PFSK-1 (cell line): Measurements from ENCODE around the gene TRIP10. TPM values are rescaled to one million over a fixed set of nuclear protein-coding genes. Genes with fewer than 3 reads are reported as not detected.

ENCODE experiments used
- FOXP2 ChIP-seq: optimal IDR thresholded peaks from 2 replicates; pipeline ENCODE3; 2011; ENCODE audit warnings: borderline replicate concordance, control low read depth, inconsistent platforms; ENCODE audit not compliant: insufficient read depth; ENCODE audit errors: extremely low read length, extremely low read depth
- POLR2AphosphoS5 ChIP-seq: IDR thresholded peaks from 2 replicates; pipeline ENCODE4 v1.6.1; 2012; ENCODE audit warnings: low read depth, mild to moderate bottlenecking, control low read depth, low read length, moderate library complexity
- REST ChIP-seq, 2 experiments: IDR thresholded peaks; 2 replicates each; pipeline versions ENCODE4 v1.6.1 to v1.8.0; 2011 to 2012; ENCODE audit warnings: low read depth in 2 of 2, low read length in 2 of 2, control low read depth in 1 of 2, inconsistent platforms in 1 of 2, mild to moderate bottlenecking in 1 of 2, moderate library complexity in 1 of 2; ENCODE audit not compliant: insufficient read depth in 1 of 2
- SIN3A ChIP-seq: IDR thresholded peaks from 2 replicates; pipeline ENCODE4 v1.6.1; 2012; ENCODE audit warnings: mild to moderate bottlenecking, low read length, moderate library complexity, borderline replicate concordance; ENCODE audit not compliant: insufficient read depth
- TAF1 ChIP-seq: IDR thresholded peaks from 2 replicates; pipeline ENCODE4 v1.6.1; 2012; ENCODE audit warnings: low read length, control low read depth, borderline replicate concordance; ENCODE audit not compliant: insufficient read depth
- polyA plus RNA-seq: library from polyadenylated mRNA; unstranded; fragments of >200 nt; gene quantifications from one replicate; pipeline ENCODE4 v1.2.1, GENCODE V29; 2012; ENCODE audit warnings: low read depth, missing spikeins; ENCODE audit not compliant: insufficient read length

Gene TRIP10, protein sequence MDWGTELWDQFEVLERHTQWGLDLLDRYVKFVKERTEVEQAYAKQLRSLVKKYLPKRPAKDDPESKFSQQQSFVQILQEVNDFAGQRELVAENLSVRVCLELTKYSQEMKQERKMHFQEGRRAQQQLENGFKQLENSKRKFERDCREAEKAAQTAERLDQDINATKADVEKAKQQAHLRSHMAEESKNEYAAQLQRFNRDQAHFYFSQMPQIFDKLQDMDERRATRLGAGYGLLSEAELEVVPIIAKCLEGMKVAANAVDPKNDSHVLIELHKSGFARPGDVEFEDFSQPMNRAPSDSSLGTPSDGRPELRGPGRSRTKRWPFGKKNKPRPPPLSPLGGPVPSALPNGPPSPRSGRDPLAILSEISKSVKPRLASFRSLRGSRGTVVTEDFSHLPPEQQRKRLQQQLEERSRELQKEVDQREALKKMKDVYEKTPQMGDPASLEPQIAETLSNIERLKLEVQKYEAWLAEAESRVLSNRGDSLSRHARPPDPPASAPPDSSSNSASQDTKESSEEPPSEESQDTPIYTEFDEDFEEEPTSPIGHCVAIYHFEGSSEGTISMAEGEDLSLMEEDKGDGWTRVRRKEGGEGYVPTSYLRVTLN
- 50.7 TPM for polyA plus RNA-seq

GRCh38 chr19:6739390-6739882, at the start of gene TRIP10:
Gene TRIP10, plus strand, starts transcription at chr19:6739680. Its CDS starts 82 bp downstream, at chr19:6739762.
- TF ChIP-seq POLR2AphosphoS5 (no peak), TAF1 (no peak), REST (IDR thresholded peaks at IDR 0.05; ENCODE audit: insufficient read depth in 1 of 2, low read depth in 2 of 2, low read length in 2 of 2) (no peak), FOXP2 (no peak), SIN3A (no peak)

DNA sequence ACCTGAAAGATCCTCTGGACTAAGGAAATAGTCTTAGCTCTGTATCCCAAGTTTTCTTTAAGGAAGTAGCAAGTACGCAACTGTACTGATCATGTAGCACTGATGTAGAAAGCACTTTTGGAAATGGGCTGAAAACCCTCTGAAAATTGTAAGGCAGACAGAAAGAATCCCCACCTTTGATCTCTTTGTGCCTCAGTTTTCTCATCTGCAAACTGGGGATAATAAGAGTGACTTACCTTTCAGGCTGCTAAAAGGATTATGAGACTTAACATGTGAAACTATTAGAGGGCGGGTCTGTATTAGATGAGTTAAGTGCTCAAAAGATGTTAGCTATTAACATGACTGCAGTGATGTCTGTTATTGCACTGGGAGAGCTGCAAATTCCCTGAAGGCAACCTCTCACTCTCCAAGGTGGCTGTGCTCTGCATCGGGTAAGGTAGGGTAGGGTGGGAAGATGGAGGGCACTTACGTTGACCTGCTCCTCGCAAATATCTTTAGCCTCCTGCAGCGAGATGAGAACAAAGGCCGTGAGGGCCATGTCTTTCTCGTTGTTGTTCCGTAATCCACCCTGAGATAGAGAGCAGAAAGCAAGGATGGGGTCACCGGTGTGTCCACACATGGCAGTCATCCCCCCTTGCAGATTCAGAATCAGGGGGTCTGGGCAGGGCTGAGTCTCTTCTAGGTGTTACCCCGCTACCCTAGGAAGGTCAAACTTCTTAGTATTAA, 49.2 kb upstream of the TRIP10 start:
- no peak for TF ChIP-seq TAF1
- no peak for TF ChIP-seq REST (IDR thresholded peaks at IDR 0.05; ENCODE audit: insufficient read depth in 1 of 2, low read depth in 2 of 2, low read length in 2 of 2)
- TF ChIP-seq SIN3A = no peak
- TF ChIP-seq FOXP2 = no peak
- TF ChIP-seq POLR2AphosphoS5 = no peak

DNA sequence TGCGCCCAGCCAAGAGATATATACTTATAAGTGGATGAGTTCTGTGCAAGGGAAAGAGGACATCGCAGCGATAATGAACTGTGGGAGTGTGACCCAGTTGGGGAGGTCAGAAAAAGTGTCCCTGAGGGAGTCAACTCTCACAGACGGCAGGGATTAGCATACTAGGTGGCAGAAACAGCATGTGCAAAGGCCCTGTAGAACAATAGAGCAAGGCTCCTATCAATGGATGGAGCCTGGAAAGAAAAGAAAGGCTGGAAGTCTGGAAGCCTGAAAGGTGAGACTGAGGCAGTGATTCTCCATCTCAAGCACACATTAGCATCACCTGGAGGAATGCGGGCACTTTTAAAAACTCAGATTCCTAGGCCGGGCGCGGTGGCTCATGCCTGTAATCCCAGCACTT, 48.1 kb upstream of the TRIP10 start:
- TF ChIP-seq TAF1 (no peak), REST (IDR thresholded peaks at IDR 0.05; ENCODE audit: insufficient read depth in 1 of 2, low read depth in 2 of 2, low read length in 2 of 2) (no peak), SIN3A (no peak), FOXP2 (no peak), POLR2AphosphoS5 (no peak)

DNA sequence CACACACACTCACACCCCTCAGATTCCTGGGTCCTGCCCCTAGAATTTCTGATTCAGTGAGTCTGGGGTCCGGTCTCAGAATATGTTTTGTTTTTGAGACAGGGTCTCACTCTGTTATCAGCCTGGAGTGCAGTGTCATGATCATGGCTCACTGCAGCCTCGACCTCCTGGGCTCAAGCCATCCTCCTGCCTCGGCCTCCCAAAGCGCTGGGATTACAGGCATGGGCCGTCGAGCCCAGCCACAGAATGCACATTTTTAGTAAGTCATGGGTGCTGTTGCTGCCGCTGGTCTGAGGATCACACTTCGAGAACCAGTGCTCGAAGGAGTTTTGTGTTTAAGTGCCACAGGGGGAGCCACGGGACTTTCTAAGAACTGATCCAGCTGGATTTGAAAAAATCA, 47.5 kb upstream of the TRIP10 start:
- TF ChIP-seq SIN3A = no peak
- TF ChIP-seq TAF1 = no peak

GRCh38 chr19:6693056-6693471, 46.4 kb upstream of the TRIP10 start:
- TF ChIP-seq TAF1 = no peak
- no peak for TF ChIP-seq FOXP2
- TF ChIP-seq SIN3A = no peak
- TF ChIP-seq REST (IDR thresholded peaks at IDR 0.05; ENCODE audit: insufficient read depth in 1 of 2, low read depth in 2 of 2, low read length in 2 of 2) = no peak
- TF ChIP-seq POLR2AphosphoS5 = no peak
